Measurements from ENCODE around the gene LIN37.
A peak's percentile ranks its signal among the peaks of the same experiment; 100 is the strongest.
"Not testable (repeated sequence)": the region's sequence is repeated elsewhere in the genome, so short reads cannot be mapped to it uniquely, and the experiment has no call there.

Gene LIN37

GRCh38 chr19:35752746-35753350 lies 4.5 kb downstream of the LIN37 start:
- DNase-seq (ENCODE audit: low read depth in 2 of 2): no peak

GRCh38 chr19:35753634-35754369 lies 5.4 kb downstream of the LIN37 start:
- DNase-seq (ENCODE audit: low read depth in 2 of 2): no peak

GRCh38 chr19:35754370-35755130 lies 6.2 kb downstream of the LIN37 start:
- DNase-seq (ENCODE audit: low read depth in 2 of 2): no peak

- DNase-seq (ENCODE audit: low read depth in 2 of 2): no peak
Measured at GRCh38 chr19:35755131-35755549, 6.8 kb downstream of the LIN37 start.

GRCh38 chr19:35755550-35756376 lies 7.4 kb downstream of the LIN37 start:
- peak; percentile 29 to 44 for DNase-seq (ENCODE audit: low read depth in 2 of 2)

GRCh38 chr19:35756377-35757230 lies 8.2 kb downstream of the LIN37 start, which contains the start of gene HSPB6:
Gene HSPB6 (minus strand): TSS chr19:35757029. CDS start chr19:35757008, 21 bp downstream.
- DNase-seq (ENCODE audit: low read depth in 2 of 2): no peak

GRCh38 chr19:35757231-35757748 lies 8.9 kb downstream of the LIN37 start:
- no peak for DNase-seq (ENCODE audit: low read depth in 2 of 2)

- DNase-seq (ENCODE audit: low read depth in 2 of 2): peak; percentile 98
Measured at GRCh38 chr19:35757749-35758608, 9.6 kb downstream of the LIN37 start, which contains the start of gene PROSER3. Gene PROSER3 (plus strand): TSS chr19:35758176. CDS start chr19:35758216, 40 bp downstream.

- DNase-seq (ENCODE audit: low read depth in 2 of 2): no peak
Measured at GRCh38 chr19:35759697-35760096, 11.3 kb downstream of the LIN37 start.

- no peak for DNase-seq (ENCODE audit: low read depth in 2 of 2)
Measured at GRCh38 chr19:35760711-35761349, 12.5 kb downstream of the LIN37 start.

GRCh38 chr19:35764432-35765315 lies 16.3 kb downstream of the LIN37 start:
- no peak for DNase-seq (ENCODE audit: low read depth in 2 of 2)

- DNase-seq (ENCODE audit: low read depth in 2 of 2): no peak
Measured at GRCh38 chr19:35766571-35767104, 18.3 kb downstream of the LIN37 start.

GRCh38 chr19:35767288-35768081 lies 19.1 kb downstream of the LIN37 start:
- DNase-seq (ENCODE audit: low read depth in 2 of 2): no peak

- no peak for DNase-seq (ENCODE audit: low read depth in 2 of 2)
Measured at GRCh38 chr19:35768082-35768421, 19.7 kb downstream of the LIN37 start.

GRCh38 chr19:35772362-35772761 lies 24.0 kb downstream of the LIN37 start:
- DNase-seq (ENCODE audit: low read depth in 2 of 2): not testable (repeated sequence)

GRCh38 chr19:35773020-35773806 lies 24.8 kb downstream of the LIN37 start:
- DNase-seq (ENCODE audit: low read depth in 2 of 2): no peak

Measured in stimulated activated CD8-positive, alpha-beta memory T cell treated with anti-CD3 and anti-CD28 coated beads, Interleukin-15, amount 100 ng/mL, for 48 hours (primary cell).